Thymus (tissue), 11 donors: ENCODE results near the gene LRMDA. TPM values are rescaled to one million over a fixed set of nuclear protein-coding genes. Genes with fewer than 3 reads are reported as not detected.

Experiments used
- DNase-seq, 9 donors: peaks; one replicate each; pipeline ENCODE4 v3.0.0-alpha.2; 2013; ENCODE audit warnings: low spot score in 9 of 9, low read depth in 6 of 9, missing footprints in 1 of 9
- H3K27ac ChIP-seq, 2 donors: one replicate each; pipeline ENCODE4 v1.5.1; 2013; ENCODE audit warnings: control low read depth in 1 of 2, low read depth in 1 of 2, low read length in 1 of 2, mild to moderate bottlenecking in 1 of 2, moderate library complexity in 1 of 2
- H3K27me3 ChIP-seq, 2 donors: one replicate each; pipeline ENCODE4 v1.5.1; 2013; ENCODE audit warnings: low read length in 1 of 2; ENCODE audit not compliant: control insufficient read depth in 2 of 2, insufficient read depth in 1 of 2
- H3K36me3 ChIP-seq, 2 donors: one replicate each; pipeline ENCODE4 v1.5.1; 2013; ENCODE audit warnings: low read length in 1 of 2, mild to moderate bottlenecking in 1 of 2, moderate library complexity in 1 of 2; ENCODE audit not compliant: control insufficient read depth in 2 of 2, insufficient read depth in 2 of 2
- H3K4me1 ChIP-seq, 2 donors: one replicate each; pipeline ENCODE4 v1.5.1; 2013; ENCODE audit warnings: low read length in 2 of 2; ENCODE audit not compliant: control insufficient read depth in 2 of 2, insufficient read depth in 2 of 2
- H3K4me3 ChIP-seq, 2 donors: one replicate each; pipeline ENCODE4 v1.5.1; 2013; ENCODE audit warnings: low read length in 2 of 2, control low read depth in 1 of 2, mild to moderate bottlenecking in 1 of 2
- H3K9me3 ChIP-seq, 2 donors: one replicate each; pipeline ENCODE4 v1.5.1; 2013; ENCODE audit warnings: low read length in 1 of 2, mild to moderate bottlenecking in 1 of 2; ENCODE audit not compliant: control insufficient read depth in 2 of 2, insufficient read depth in 1 of 2
- WGBS: extraction: QIAGEN DNeasy Blood & Tissue Kit; methylation state at CpG from one replicate; pipeline ENCODE4 v1.1.7; 2013; 5-methylcytosine and 5-hydroxymethylcytosine counted together
- polyA plus RNA-seq: library from polyadenylated mRNA; stranded (reverse); fragments of 200-250 nt; gene quantifications from one replicate; pipeline ENCODE4 v1.2.3, GENCODE V29; 2013
- total RNA-seq: library from RNA; stranded (reverse); fragments of 120-200 nt; gene quantifications from one replicate; pipeline ENCODE4 v1.2.4, GENCODE V29; 2013
- donor health status: healthy.

LRMDA gene
- total and polyA plus RNA-seq, 2 donors = 2.5 to 4.6 TPM

DNA sequence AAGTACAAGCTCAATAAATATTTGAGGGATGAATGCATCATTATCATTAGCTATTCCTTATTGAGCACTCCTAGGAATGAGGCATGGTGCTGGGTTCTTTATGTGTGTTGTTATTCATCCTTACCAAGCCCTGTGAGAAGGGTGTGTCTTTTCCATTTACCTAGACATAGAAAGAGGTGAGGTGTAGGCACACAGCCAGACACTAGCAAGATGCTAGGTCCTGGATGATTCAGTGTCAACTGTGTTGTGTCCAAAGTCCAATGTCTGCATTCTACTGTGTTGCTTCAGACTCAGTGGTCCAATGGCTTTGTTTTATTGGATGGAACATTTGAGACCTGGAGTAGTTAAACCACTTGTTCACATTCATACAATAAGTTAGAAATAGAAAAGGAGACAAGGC, 605.5 kb downstream of the LRMDA start:
- peaks cover 0 to 1% of the 10 kb centered on the region in 2 donors for H3K9me3 ChIP-seq
- peaks cover 0 to 4% of the 10 kb centered on the region in 2 donors for H3K27me3 ChIP-seq
- no peak for DNase-seq
- H3K4me3 ChIP-seq = no peak overlapping the region
- no peak overlapping the region for H3K27ac ChIP-seq
- H3K36me3 ChIP-seq = no peaks in the 10 kb centered on the region
- H3K4me1 ChIP-seq = no peaks in the 10 kb centered on the region

- DNase-seq = no peak
- Histone ChIP-seq H3K4me3 (no peak overlapping the region), H3K27me3 (peaks cover 0 to 4% of the 10 kb centered on the region in 2 donors), H3K36me3 (no peaks in the 10 kb centered on the region), H3K4me1 (no peaks in the 10 kb centered on the region), H3K27ac (no peak overlapping the region), H3K9me3 (peaks cover 0 to 1% of the 10 kb centered on the region in 2 donors)
- 97% methylated on average over 2 of the region's 2 CpGs for WGBS
Measured at GRCh38 chr10:76037531-76038155, 606.2 kb downstream of the LRMDA start.

DNA sequence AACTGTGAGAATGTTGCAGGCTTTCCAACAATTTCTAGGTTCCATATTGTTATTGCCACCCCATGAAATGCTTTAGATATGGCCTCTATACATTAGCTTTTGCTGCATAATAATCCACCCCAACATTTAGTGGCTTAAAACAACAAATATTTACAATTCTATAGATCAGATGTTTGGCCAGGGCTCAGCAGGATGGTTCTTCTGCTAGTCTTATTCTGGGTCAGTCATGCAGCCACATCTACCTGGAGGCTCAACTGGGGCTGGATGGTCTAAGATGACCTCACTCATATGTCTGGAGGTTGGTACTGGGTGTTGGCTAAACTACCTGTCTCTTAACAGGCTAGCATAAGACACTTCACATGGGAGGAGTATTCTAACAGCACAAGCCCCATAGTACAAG, 607.3 kb downstream of the LRMDA start:
- H3K9me3 ChIP-seq = peaks cover 0 to 1% of the 10 kb centered on the region in 2 donors

GRCh38 chr10:76040107-76040829, 608.8 kb downstream of the LRMDA start:
- Histone ChIP-seq H3K4me1 (no peaks in the 10 kb centered on the region), H3K4me3 (no peak overlapping the region), H3K27ac (no peak overlapping the region), H3K36me3 (no peaks in the 10 kb centered on the region), H3K9me3 (peaks cover 0 to 1% of the 10 kb centered on the region in 2 donors), H3K27me3 (no peaks in the 10 kb centered on the region)
- WGBS = 94% methylated on average over 6 of the region's 6 CpGs
- no peak for DNase-seq

More for the DNA sequence above, 607.3 kb downstream of the LRMDA start:
- Histone ChIP-seq H3K4me3 (no peak overlapping the region), H3K4me1 (no peaks in the 10 kb centered on the region), H3K36me3 (no peaks in the 10 kb centered on the region), H3K27ac (no peak overlapping the region), H3K27me3 (peaks cover 0 to 2% of the 10 kb centered on the region in 2 donors)
- no peak for DNase-seq

GRCh38 chr10:76040830-76041220, 609.4 kb downstream of the LRMDA start:
- WGBS = 96% methylated on average over 6 of the region's 6 CpGs
- H3K9me3 ChIP-seq = peaks cover 0 to 1% of the 10 kb centered on the region in 2 donors
- H3K36me3 ChIP-seq = no peaks in the 10 kb centered on the region

GRCh38 chr10:76041551-76041950, 610.1 kb downstream of the LRMDA start:
- no peak for DNase-seq
- Histone ChIP-seq H3K27ac (no peak overlapping the region), H3K4me3 (no peak overlapping the region), H3K36me3 (no peaks in the 10 kb centered on the region), H3K9me3 (no peaks in the 10 kb centered on the region), H3K27me3 (no peaks in the 10 kb centered on the region), H3K4me1 (no peaks in the 10 kb centered on the region)
- WGBS = 95% methylated on average over 5 of the region's 5 CpGs

More at GRCh38 chr10:76040830-76041220, 609.4 kb downstream of the LRMDA start:
- no peak for DNase-seq
- Histone ChIP-seq H3K4me1 (no peaks in the 10 kb centered on the region), H3K27ac (no peak overlapping the region), H3K4me3 (no peak overlapping the region), H3K27me3 (no peaks in the 10 kb centered on the region)

DNA sequence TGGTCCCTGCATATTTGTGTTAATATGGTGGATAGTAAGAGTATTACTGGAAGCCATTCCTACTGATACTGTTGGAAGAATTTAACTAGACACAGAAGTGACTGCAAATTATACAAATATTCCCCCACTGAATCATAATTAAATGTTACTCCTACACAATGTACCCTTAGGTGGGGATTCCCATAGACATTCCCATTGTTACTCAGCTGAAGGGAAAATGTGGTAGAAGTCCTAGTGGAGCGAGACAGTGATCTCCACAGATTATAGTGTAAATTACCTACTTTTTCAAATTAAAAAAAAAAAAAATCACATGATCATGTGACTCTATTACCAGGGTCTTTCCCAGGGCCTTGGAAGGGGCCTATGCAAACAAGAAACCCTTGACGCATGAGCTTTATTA, 611.8 kb downstream of the LRMDA start:
- no peaks in the 10 kb centered on the region for H3K27me3 ChIP-seq
- no peaks in the 10 kb centered on the region for H3K4me1 ChIP-seq
- no peaks in the 10 kb centered on the region for H3K36me3 ChIP-seq
- H3K4me3 ChIP-seq = no peak overlapping the region
- H3K9me3 ChIP-seq = no peaks in the 10 kb centered on the region
- no peak overlapping the region for H3K27ac ChIP-seq
- WGBS = over 99% methylated on average over 2 of the region's 2 CpGs
- no peak for DNase-seq

DNA sequence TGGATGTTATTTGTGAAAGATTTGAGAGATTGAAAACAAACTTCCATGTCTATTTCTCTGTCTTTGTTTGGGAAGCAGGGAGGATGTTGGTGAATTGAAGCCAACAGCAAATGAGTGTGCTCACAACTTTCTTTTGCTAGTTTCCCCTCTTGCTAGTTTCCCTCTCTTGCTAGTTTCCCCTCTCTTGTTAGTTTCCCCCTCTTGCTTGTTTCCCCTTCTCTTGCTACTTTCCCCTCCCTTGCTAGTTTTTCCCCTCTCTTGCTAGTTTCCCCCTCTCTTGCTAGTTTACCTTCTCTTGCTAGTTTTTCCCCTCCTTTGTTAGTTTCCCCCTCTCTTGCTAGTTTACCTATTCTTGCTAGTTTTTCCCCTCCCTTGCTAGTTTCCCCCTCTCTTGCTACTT, 613.3 kb downstream of the LRMDA start:
- no peak overlapping the region for H3K4me3 ChIP-seq
- no peaks in the 10 kb centered on the region for H3K27me3 ChIP-seq
- no peaks in the 10 kb centered on the region for H3K36me3 ChIP-seq
- H3K9me3 ChIP-seq = no peaks in the 10 kb centered on the region
- no peak for DNase-seq
- H3K4me1 ChIP-seq = no peaks in the 10 kb centered on the region
- no peak overlapping the region for H3K27ac ChIP-seq

DNA sequence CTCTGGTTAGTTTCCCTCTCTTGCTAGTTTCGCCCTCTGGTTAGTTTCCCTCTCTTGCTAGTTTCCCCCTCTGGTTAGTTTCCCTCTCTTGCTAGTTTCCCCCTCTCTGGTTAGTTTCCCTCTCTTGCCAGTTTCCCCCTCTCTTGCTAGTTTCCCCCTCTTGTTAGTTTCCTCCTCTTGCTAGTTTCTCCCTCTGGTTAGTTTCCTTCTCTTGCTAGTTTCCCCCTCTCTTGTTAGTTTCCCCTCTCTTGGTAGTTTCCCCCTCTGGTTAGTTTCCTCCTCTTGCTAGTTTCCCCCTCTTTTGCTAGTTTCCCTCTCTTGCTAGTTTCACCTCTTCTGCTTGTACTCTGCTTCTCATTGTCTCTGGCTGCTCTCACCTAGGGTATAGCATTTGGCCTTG, 613.8 kb downstream of the LRMDA start:
- 98% methylated on average over 1 of the region's 1 CpG for WGBS
- Histone ChIP-seq H3K4me3 (no peak overlapping the region), H3K27me3 (no peaks in the 10 kb centered on the region), H3K9me3 (no peaks in the 10 kb centered on the region), H3K36me3 (no peaks in the 10 kb centered on the region), H3K4me1 (no peaks in the 10 kb centered on the region), H3K27ac (no peak overlapping the region)
- no peak for DNase-seq
